Brain microvascular endothelial cell (primary cell): Measurements from ENCODE around the gene PAGR1.

Experiments used
- DNase-seq: peaks from one replicate; pipeline ENCODE4 v3.0.0-alpha.2; 2020
- H3K27ac ChIP-seq: fragments of 250-450 bp; sonication (Bioruptor Pico); 2 replicates; pipeline ENCODE4 v1.5.1; 2020; ENCODE audit warnings: mild to moderate bottlenecking, moderate library complexity
- H3K27me3 ChIP-seq: fragments of 250-450 bp; sonication (Bioruptor Pico); replicated peaks from 2 replicates; pipeline ENCODE4 v1.5.1; 2020; ENCODE audit warnings: mild to moderate bottlenecking
- H3K36me3 ChIP-seq: fragments of 250-450 bp; sonication (Bioruptor Pico); replicated peaks from 2 replicates; pipeline ENCODE4 v1.5.1; 2020; ENCODE audit warnings: mild to moderate bottlenecking
- H3K4me3 ChIP-seq: 2 replicates; pipeline ENCODE4 v1.5.1; 2011; ENCODE audit warnings: low read depth, mild to moderate bottlenecking, control low read depth, low read length, moderate library complexity
- CTCF ChIP-seq: IDR thresholded peaks from 2 replicates; pipeline ENCODE4 v1.5.1; 2011; ENCODE audit warnings: low read depth, mild to moderate bottlenecking, moderate library complexity, low read length, control low read depth, inconsistent platforms; ENCODE audit errors: missing control alignments
- in situ Hi-C: cut with HindIII; loops from 2 replicates; pipeline ENCODE4 v1.10.0; 2017; ENCODE audit warnings: low sequenced_read_pairs, low pct_ligation_motif_present

PAGR1 gene

GRCh38 chr16:29834079-29834478, 18.1 kb downstream of the PAGR1 start:
- TF ChIP-seq CTCF, result no peak
- no peak for DNase-seq
- no peaks in the 10 kb centered on the region for H3K27me3 ChIP-seq
- peaks cover 76% of the 10 kb centered on the region for H3K36me3 ChIP-seq
- in situ Hi-C loops, result no loop called here
- H3K4me3 ChIP-seq, result no peak overlapping the region
- no peak overlapping the region for H3K27ac ChIP-seq

- Histone ChIP-seq H3K27ac (no peak overlapping the region), H3K4me3 (no peak overlapping the region), H3K36me3 (peaks cover 84% of the 10 kb centered on the region), H3K27me3 (no peaks in the 10 kb centered on the region)
- DNase-seq, result no peak
- TF ChIP-seq CTCF, result no peak
- in situ Hi-C loops, result no loop called here
Measured at GRCh38 chr16:29835926-29836325, 20.0 kb downstream of the PAGR1 start.

GRCh38 chr16:29836623-29837022, 20.7 kb downstream of the PAGR1 start:
- Histone ChIP-seq H3K27ac (no peak overlapping the region), H3K4me3 (no peak overlapping the region), H3K36me3 (peaks cover 82% of the 10 kb centered on the region), H3K27me3 (no peaks in the 10 kb centered on the region)
- in situ Hi-C loops, result no loop called here
- no peak for TF ChIP-seq CTCF
- no peak for DNase-seq

GRCh38 chr16:29837841-29838240, 21.9 kb downstream of the PAGR1 start:
- no peak for TF ChIP-seq CTCF
- Histone ChIP-seq H3K36me3 (peaks cover 85% of the 10 kb centered on the region), H3K4me3 (no peak overlapping the region), H3K27me3 (no peaks in the 10 kb centered on the region), H3K27ac (no peak overlapping the region)
- in situ Hi-C loops, result no loop called here
- DNase-seq, result no peak

- DNase-seq, result no peak
- no peak for TF ChIP-seq CTCF
- H3K36me3 ChIP-seq, result peaks cover 85% of the 10 kb centered on the region
- H3K4me3 ChIP-seq, result no peak overlapping the region
- in situ Hi-C loops, result no loop called here
- H3K27me3 ChIP-seq, result no peaks in the 10 kb centered on the region
- H3K27ac ChIP-seq, result no peak overlapping the region
Measured at GRCh38 chr16:29839822-29840221, 23.9 kb downstream of the PAGR1 start.

GRCh38 chr16:29840240-29840639, 24.3 kb downstream of the PAGR1 start:
- DNase-seq, result no peak
- Histone ChIP-seq H3K36me3 (peaks cover 83% of the 10 kb centered on the region), H3K27me3 (no peaks in the 10 kb centered on the region), H3K4me3 (no peak overlapping the region), H3K27ac (no peak overlapping the region)
- no peak for TF ChIP-seq CTCF
- in situ Hi-C loops, result no loop called here
